OCI-LY1 (cell line): Measurements from ENCODE around the gene ELSPBP1.

Source experiments
- H2AFZ ChIP-seq: fragments of 200-600 bp; sonication (generic), shearing (Covaris generic); 2 replicates; pipeline ENCODE4 v1.6.0; 2014; ENCODE audit warnings: antibody characterized with exemption, mild to moderate bottlenecking, low read length
- H3F3A ChIP-seq: fragments of 200-600 bp; sonication (generic), shearing (Covaris generic); 2 replicates; pipeline ENCODE4 v1.6.0; 2014; ENCODE audit warnings: mild to moderate bottlenecking, antibody characterized with exemption, low read length, moderate library complexity; ENCODE audit not compliant: insufficient read depth
- H3K27ac ChIP-seq: fragments of 200-600 bp; sonication (generic); 2 replicates; pipeline ENCODE4 v1.5.1; 2014; ENCODE audit warnings: low read length, mixed run types, mild to moderate bottlenecking, low read depth; ENCODE audit not compliant: poor library complexity, severe bottlenecking
- H3K27me3 ChIP-seq: fragments of 200-600 bp; sonication (generic); 2 replicates; pipeline ENCODE4 v1.6.0; 2014; ENCODE audit warnings: antibody characterized with exemption, mild to moderate bottlenecking, low read length, moderate library complexity; ENCODE audit not compliant: insufficient read depth
- H3K36me3 ChIP-seq: fragments of 200-600 bp; sonication (generic); 2 replicates; pipeline ENCODE4 v1.6.1; 2014; ENCODE audit warnings: mild to moderate bottlenecking, antibody characterized with exemption, low read length, moderate library complexity, mixed read lengths; ENCODE audit not compliant: insufficient read depth
- H3K4me1 ChIP-seq: fragments of 200-600 bp; sonication (generic); 2 replicates; pipeline ENCODE4 v1.5.1; 2014; ENCODE audit warnings: mild to moderate bottlenecking, low read length, moderate library complexity; ENCODE audit not compliant: insufficient read depth, severe bottlenecking
- H3K4me2 ChIP-seq: fragments of 200-600 bp; sonication (generic), shearing (Covaris generic); 2 replicates; pipeline ENCODE4 v1.6.1; 2014; ENCODE audit warnings: low read length
- H3K4me3 ChIP-seq: fragments of 200-600 bp; sonication (generic); 2 replicates; pipeline ENCODE4 v1.5.1; 2014; ENCODE audit warnings: low read length, low read depth, mild to moderate bottlenecking, mixed read lengths; ENCODE audit not compliant: poor library complexity, severe bottlenecking
- H3K79me2 ChIP-seq: fragments of 200-600 bp; shearing (Covaris generic); 2 replicates; pipeline ENCODE4 v1.6.1; 2016; ENCODE audit warnings: mixed run types, low read length, mixed read lengths; ENCODE audit not compliant: insufficient read depth
- H3K9ac ChIP-seq: fragments of 200-600 bp; sonication (generic), shearing (Covaris generic); 2 replicates; pipeline ENCODE4 v1.6.1; 2014; ENCODE audit warnings: mild to moderate bottlenecking, low read length, mixed read lengths
- H3K9me2 ChIP-seq: fragments of 200-600 bp; sonication (generic), shearing (Covaris generic); 2 replicates; pipeline ENCODE4 v1.6.1; 2014; ENCODE audit warnings: low read depth, mild to moderate bottlenecking, low read length, mixed read lengths
- H3K9me3 ChIP-seq: fragments of 200-600 bp; shearing (Covaris generic); 2 replicates; pipeline ENCODE4 v1.6.1; 2014; ENCODE audit warnings: low read length, mixed read lengths
- H4K20me1 ChIP-seq: fragments of 200-600 bp; sonication (generic), shearing (Covaris generic); 2 replicates; pipeline ENCODE4 v1.6.0; 2016; ENCODE audit warnings: mild to moderate bottlenecking, low read length; ENCODE audit not compliant: insufficient read depth
- EZH2 ChIP-seq: fragments of 200-600 bp; sonication (generic), shearing (Covaris generic); IDR thresholded peaks from 2 replicates; pipeline ENCODE4 v1.8.0; 2017; ENCODE audit warnings: borderline replicate concordance, mixed run types, mild to moderate bottlenecking, antibody characterized with exemption, low read length, moderate library complexity, mixed read lengths
- TF ChIP-seq, protein P1 (sequence below): fragments of 200-600 bp; sonication (generic), shearing (Covaris generic); IDR thresholded peaks from 2 replicates; pipeline ENCODE4 v1.5.1; 2017; ENCODE audit warnings: mild to moderate bottlenecking, antibody characterized with exemption, low read length, moderate library complexity, mixed read lengths

The ELSPBP1 gene

DNA sequence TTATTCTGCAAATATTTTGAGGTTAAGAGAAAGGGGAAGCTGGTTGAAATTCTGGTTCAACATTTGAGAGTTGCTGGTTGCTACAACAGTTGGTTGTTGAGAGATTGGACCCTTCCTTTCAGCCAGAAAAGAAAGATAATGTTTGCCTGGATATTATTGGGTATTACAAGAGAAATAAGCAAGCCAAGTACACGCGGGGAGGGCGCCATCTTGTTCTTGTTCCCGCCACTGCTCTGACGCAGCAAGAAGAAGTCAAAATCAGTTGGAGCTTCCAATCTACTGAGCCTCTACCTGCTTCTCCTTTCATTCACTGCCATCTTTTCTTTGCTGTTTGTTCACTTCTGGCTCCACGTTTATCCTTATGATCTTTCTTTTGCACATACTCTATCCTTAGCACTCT, 20.9 kb upstream of the ELSPBP1 start:
- Histone ChIP-seq H3K4me3 (no peak overlapping the region), H3K79me2 (no peaks in the 10 kb centered on the region), H2AFZ (no peak overlapping the region), H3K27ac (no peak overlapping the region), H3K9ac (no peak overlapping the region), H3K9me3 (no peaks in the 10 kb centered on the region), H3K9me2 (no peaks in the 10 kb centered on the region), H3K4me1 (no peaks in the 10 kb centered on the region), H3F3A (no peaks in the 10 kb centered on the region), H3K27me3 (0 out of 2 replicates have a peak, but pooled peaks cover 4% of the 10 kb centered on the region), H3K4me2 (no peak overlapping the region), H3K36me3 (no peaks in the 10 kb centered on the region), H4K20me1 (no peaks in the 10 kb centered on the region)
- TF ChIP-seq, protein P1, sequence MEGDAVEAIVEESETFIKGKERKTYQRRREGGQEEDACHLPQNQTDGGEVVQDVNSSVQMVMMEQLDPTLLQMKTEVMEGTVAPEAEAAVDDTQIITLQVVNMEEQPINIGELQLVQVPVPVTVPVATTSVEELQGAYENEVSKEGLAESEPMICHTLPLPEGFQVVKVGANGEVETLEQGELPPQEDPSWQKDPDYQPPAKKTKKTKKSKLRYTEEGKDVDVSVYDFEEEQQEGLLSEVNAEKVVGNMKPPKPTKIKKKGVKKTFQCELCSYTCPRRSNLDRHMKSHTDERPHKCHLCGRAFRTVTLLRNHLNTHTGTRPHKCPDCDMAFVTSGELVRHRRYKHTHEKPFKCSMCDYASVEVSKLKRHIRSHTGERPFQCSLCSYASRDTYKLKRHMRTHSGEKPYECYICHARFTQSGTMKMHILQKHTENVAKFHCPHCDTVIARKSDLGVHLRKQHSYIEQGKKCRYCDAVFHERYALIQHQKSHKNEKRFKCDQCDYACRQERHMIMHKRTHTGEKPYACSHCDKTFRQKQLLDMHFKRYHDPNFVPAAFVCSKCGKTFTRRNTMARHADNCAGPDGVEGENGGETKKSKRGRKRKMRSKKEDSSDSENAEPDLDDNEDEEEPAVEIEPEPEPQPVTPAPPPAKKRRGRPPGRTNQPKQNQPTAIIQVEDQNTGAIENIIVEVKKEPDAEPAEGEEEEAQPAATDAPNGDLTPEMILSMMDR = no peak
- no peak for TF ChIP-seq EZH2

- TF ChIP-seq, protein P1 = no peak
- no peak for TF ChIP-seq EZH2
- Histone ChIP-seq H3K27me3 (no peaks in the 10 kb centered on the region), H3K4me2 (no peak overlapping the region), H3K4me3 (no peak overlapping the region), H3K9me3 (no peaks in the 10 kb centered on the region), H2AFZ (no peak overlapping the region), H3K9me2 (no peaks in the 10 kb centered on the region), H3F3A (no peaks in the 10 kb centered on the region), H3K79me2 (no peaks in the 10 kb centered on the region), H3K4me1 (no peaks in the 10 kb centered on the region), H3K9ac (no peak overlapping the region), H4K20me1 (no peaks in the 10 kb centered on the region), H3K27ac (no peak overlapping the region), H3K36me3 (no peaks in the 10 kb centered on the region)
These were observed 3.1 kb upstream of the ELSPBP1 start for GRCh38 chr19:47991191-47991808.

GRCh38 chr19:47992070-47992469, 2.4 kb upstream of the ELSPBP1 start, which contains the start of gene BSPH1:
Gene BSPH1 (minus strand): TSS chr19:47992170. CDS start chr19:47992081, 89 bp downstream.
- Histone ChIP-seq H3K4me1 (no peaks in the 10 kb centered on the region), H3K9ac (no peak within 1 kb of the TSS), H3K4me3 (no peak within 1 kb of the TSS), H3K9me2 (no peaks in the 10 kb centered on the region), H4K20me1 (no peaks in the 10 kb centered on the region), H3K4me2 (no peak within 1 kb of the TSS), H3K9me3 (no peaks in the 10 kb centered on the region), H3F3A (no peaks in the 10 kb centered on the region), H2AFZ (no peak within 1 kb of the TSS), H3K79me2 (no peaks in the 10 kb centered on the region), H3K27ac (no peak within 1 kb of the TSS), H3K27me3 (no peaks in the 10 kb centered on the region), H3K36me3 (no peaks in the 10 kb centered on the region)
- no peak for TF ChIP-seq EZH2
- TF ChIP-seq, protein P1 = no peak
